Naive thymus-derived CD4-positive, alpha-beta T cell (primary cell): ENCODE results near the gene DCUN1D4. TPM values are rescaled to one million over a fixed set of nuclear protein-coding genes. Genes with fewer than 3 reads are reported as not detected.

Experiments
- ATAC-seq: fragments of 150-1000 bp; cut with Tn5 transposase; 2 replicates; pipeline ENCODE4 v1.10.0; 2021; ENCODE audit warnings: mild to moderate bottlenecking, moderate library complexity
- CTCF ChIA-PET: fragments of 350-600 bp; sonication (Branson Sonifier 250); formaldehyde crosslinking; loops from one replicate; lab custom pipeline; 2021; ENCODE audit warnings: antibody characterized with exemption; lab: Charles Lee
- POLR2A ChIA-PET: fragments of 350-600 bp; sonication (Branson Sonifier 250); formaldehyde crosslinking; loops from one replicate; lab custom pipeline; 2021; ENCODE audit warnings: antibody characterized with exemption, inconsistent platforms; lab: Charles Lee
- DNase-seq, 9 donors: peaks; one replicate each; pipeline versions ENCODE4 v3.0.0 to v3.0.0-alpha.2; 2020 to 2022; ENCODE audit warnings: mixed read lengths in 1 of 9
- H3K27ac ChIP-seq: one replicate; pipeline ENCODE4 v1.7.0; 2013; ENCODE audit warnings: mild to moderate bottlenecking, low read depth, low read length, moderate library complexity
- H3K27me3 ChIP-seq, 2 donors: one replicate each; pipeline ENCODE4 v1.7.0; 2013; ENCODE audit warnings: low read length in 2 of 2, mild to moderate bottlenecking in 2 of 2, moderate library complexity in 2 of 2; ENCODE audit not compliant: control insufficient read depth in 2 of 2, insufficient read depth in 2 of 2
- H3K36me3 ChIP-seq, 3 experiments: 1 replicate in 2 of 3; 2 replicates in 1 of 3; pipeline ENCODE4 v1.7.0; 2013; ENCODE audit warnings: low read length in 3 of 3, mild to moderate bottlenecking in 3 of 3, moderate library complexity in 1 of 3; ENCODE audit not compliant: insufficient read depth in 3 of 3, control insufficient read depth in 2 of 3
- H3K4me1 ChIP-seq, 2 donors: one replicate each; pipeline ENCODE4 v1.7.0; 2013; ENCODE audit warnings: low read length in 2 of 2, mild to moderate bottlenecking in 2 of 2, moderate library complexity in 1 of 2; ENCODE audit not compliant: control insufficient read depth in 2 of 2, insufficient read depth in 2 of 2
- H3K4me3 ChIP-seq: 2 replicates; pipeline ENCODE4 v1.7.0; 2013; ENCODE audit warnings: mild to moderate bottlenecking, low read length
- H3K9me3 ChIP-seq, 3 experiments: 1 replicate in 2 of 3; 2 replicates in 1 of 3; pipeline ENCODE4 v1.7.0; 2013; ENCODE audit warnings: low read length in 3 of 3; ENCODE audit not compliant: control insufficient read depth in 2 of 3
- H3K27ac Mint-ChIP-seq, 9 donors: one replicate each; pipeline ENCODE4 v1.8.0; 2020 to 2022; ENCODE audit warnings: mixed read lengths in 9 of 9, mild to moderate bottlenecking in 8 of 9, moderate library complexity in 5 of 9, inconsistent platforms in 2 of 9
- H3K27me3 Mint-ChIP-seq, 5 donors: one replicate each; pipeline ENCODE4 v1.8.0; 2021 to 2022; ENCODE audit warnings: mixed read lengths in 5 of 5, mild to moderate bottlenecking in 1 of 5
- H3K36me3 Mint-ChIP-seq, 5 donors: one replicate each; pipeline ENCODE4 v1.8.0; 2020 to 2022; ENCODE audit warnings: mixed read lengths in 5 of 5, mild to moderate bottlenecking in 3 of 5, inconsistent platforms in 1 of 5
- H3K4me1 Mint-ChIP-seq, 7 donors: one replicate each; pipeline ENCODE4 v1.8.0; 2020 to 2022; ENCODE audit warnings: mixed read lengths in 7 of 7, mild to moderate bottlenecking in 3 of 7, inconsistent platforms in 1 of 7
- H3K4me3 Mint-ChIP-seq, 10 donors: one replicate each; pipeline ENCODE4 v1.8.0; 2020 to 2022; ENCODE audit warnings: mild to moderate bottlenecking in 10 of 10, mixed read lengths in 10 of 10, moderate library complexity in 6 of 10, inconsistent platforms in 2 of 10
- H3K9me3 Mint-ChIP-seq, 11 donors: one replicate each; pipeline ENCODE4 v1.8.0; 2020 to 2022; ENCODE audit warnings: mixed read lengths in 11 of 11, mild to moderate bottlenecking in 4 of 11, inconsistent platforms in 1 of 11, moderate library complexity in 1 of 11
- intact Hi-C, 2 donors: fragments of 100-400 bp; cut with micrococcal nuclease; formaldehyde crosslinking; loops; one replicate each; pipeline ENCODE4 v1.15.1; 2023
- polyA plus RNA-seq, 2 donors: library from polyadenylated mRNA; unstranded; fragments of 300-500 nt; fragmentation: Illumina TruSeq; gene quantifications; one replicate each; pipeline ENCODE4 v1.2.3, GENCODE V29; 2021
- total RNA-seq, 6 experiments: library from RNA in 5 of 6; stranded (reverse) in 5 of 6; gene quantifications; 1 replicate in 5 of 6; 2 replicates in 1 of 6; pipeline ENCODE4 v1.2.3 and lab custom pipeline; 2021 to 2026

DCUN1D4 gene
- total and polyA plus RNA-seq, 7 experiments from 2014 or later, result 15.4 to 60.7 (median 31.4) TPM

DNA sequence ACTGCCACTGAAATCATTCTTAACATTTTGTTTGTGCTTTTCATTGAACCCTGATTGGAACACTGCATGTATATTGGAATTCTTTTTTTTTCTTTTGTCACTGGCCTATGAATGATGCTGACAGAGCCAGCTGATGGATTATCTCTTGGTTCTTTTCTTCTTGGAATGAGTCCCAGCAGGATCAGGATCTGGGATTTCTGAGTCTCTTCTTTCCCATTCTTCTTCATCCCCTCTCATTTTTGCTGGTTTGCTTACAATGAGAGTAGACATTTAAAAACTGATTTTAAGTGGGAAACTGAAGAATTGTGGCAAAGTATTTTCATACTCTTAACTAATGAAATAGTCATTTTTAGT lies 9.0 kb downstream of the DCUN1D4 start:
- Histone ChIP-seq H3K9me3 (no peaks in the 10 kb centered on the region), H3K27me3 (no peaks in the 10 kb centered on the region), H3K27ac (no peak overlapping the region), H3K4me1 (no peaks in the 10 kb centered on the region), H3K4me3 (no peak overlapping the region), H3K36me3 (no peaks in the 10 kb centered on the region)
- intact Hi-C loops, result no loop called here
- Mint-ChIP-seq H3K9me3 (no peaks in the 10 kb centered on the region), H3K4me3 (no peak overlapping the region), H3K36me3 (peaks cover 0 to 15% (median under 1%) of the 10 kb centered on the region in 5 donors), H3K27ac (peak overlapping the region in 2 of 9 donors; percentile 13 to 74), H3K4me1 (peaks cover 28 to 93% (median 62%) of the 10 kb centered on the region in 7 donors), H3K27me3 (no peaks in the 10 kb centered on the region)
- ChIA-PET POLR2A (interaction anchor here (1.4 kb wide), 1 partner anchor 9 kb away, joined by 4 read pairs; the partner anchor contains the start of gene DCUN1D4), CTCF (no interaction called here)
- ATAC-seq (no peak), DNase-seq (no peak)

GRCh38 chr4:51853027-51853682 lies 10.2 kb downstream of the DCUN1D4 start:
- Mint-ChIP-seq H3K4me1 (peaks cover 33 to 96% (median 67%) of the 10 kb centered on the region in 7 donors), H3K27me3 (no peaks in the 10 kb centered on the region), H3K9me3 (no peaks in the 10 kb centered on the region), H3K4me3 (no peak overlapping the region), H3K36me3 (peaks cover 5 to 21% (median 12%) of the 10 kb centered on the region in 5 donors), H3K27ac (no peak overlapping the region)
- POLR2A ChIA-PET, result no interaction called here
- intact Hi-C loops, result no loop called here
- Histone ChIP-seq H3K4me1 (no peaks in the 10 kb centered on the region), H3K27ac (no peak overlapping the region), H3K36me3 (no peaks in the 10 kb centered on the region), H3K4me3 (no peak overlapping the region), H3K9me3 (no peaks in the 10 kb centered on the region), H3K27me3 (no peaks in the 10 kb centered on the region)
- DNase-seq (no peak), ATAC-seq (no peak)
- CTCF ChIA-PET, result no interaction called here

GRCh38 chr4:51855270-51855669 lies 12.3 kb downstream of the DCUN1D4 start:
- intact Hi-C loops, result no loop called here
- CTCF ChIA-PET, result no interaction called here
- ATAC-seq, result no peak
- Mint-ChIP-seq H3K4me1 (peaks cover 30 to 98% (median 67%) of the 10 kb centered on the region in 7 donors), H3K27ac (peak overlapping the region in 1 of 9 donors; percentile 28), H3K27me3 (no peaks in the 10 kb centered on the region), H3K4me3 (no peak overlapping the region), H3K36me3 (peaks cover 5 to 26% (median 10%) of the 10 kb centered on the region in 5 donors), H3K9me3 (no peaks in the 10 kb centered on the region)
- H3K36me3 ChIP-seq, result no peaks in the 10 kb centered on the region
- H3K9me3 ChIP-seq, result no peaks in the 10 kb centered on the region
- no peak overlapping the region for H3K4me3 ChIP-seq
- no peak for DNase-seq
- no peaks in the 10 kb centered on the region for H3K4me1 ChIP-seq
- POLR2A ChIA-PET, result no interaction called here
- H3K27ac ChIP-seq, result no peak overlapping the region
- H3K27me3 ChIP-seq, result no peaks in the 10 kb centered on the region

DNA sequence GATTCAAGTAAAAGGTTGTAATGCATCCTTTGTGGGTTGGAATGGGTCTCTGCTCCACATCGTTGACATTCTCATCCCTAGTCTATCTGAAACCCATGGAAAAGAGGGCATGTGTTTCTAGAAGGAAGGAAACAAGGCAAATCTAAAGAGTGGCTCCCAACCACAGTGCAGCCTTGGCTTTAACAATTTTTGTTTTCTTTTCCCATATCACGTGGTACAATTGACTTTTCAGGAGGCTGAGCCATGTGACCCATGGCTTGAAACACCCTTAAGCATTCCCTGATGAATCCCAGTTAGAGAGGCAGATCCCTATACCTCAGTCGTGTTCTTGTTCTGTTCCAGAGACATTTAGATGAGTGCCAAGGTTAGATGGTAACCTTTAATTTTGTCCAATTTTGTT lies 12.8 kb downstream of the DCUN1D4 start:
- Histone ChIP-seq H3K36me3 (no peaks in the 10 kb centered on the region), H3K27ac (no peak overlapping the region), H3K27me3 (no peaks in the 10 kb centered on the region), H3K4me1 (no peaks in the 10 kb centered on the region), H3K9me3 (no peaks in the 10 kb centered on the region), H3K4me3 (no peak overlapping the region)
- Mint-ChIP-seq H3K4me1 (peaks cover 30 to 96% (median 65%) of the 10 kb centered on the region in 7 donors), H3K36me3 (peaks cover 5 to 30% (median 10%) of the 10 kb centered on the region in 5 donors), H3K27ac (peak overlapping the region in 1 of 9 donors; percentile 47), H3K4me3 (no peak overlapping the region), H3K9me3 (no peaks in the 10 kb centered on the region), H3K27me3 (no peaks in the 10 kb centered on the region)
- CTCF ChIA-PET, result no interaction called here
- intact Hi-C loops, result no loop called here
- no peak for ATAC-seq
- POLR2A ChIA-PET, result no interaction called here
- DNase-seq, result no peak

- H3K27me3 ChIP-seq, result no peaks in the 10 kb centered on the region
- H3K4me3 ChIP-seq, result no peak overlapping the region
- intact Hi-C loops, result no loop called here
- Mint-ChIP-seq H3K4me3 (no peak overlapping the region), H3K27me3 (no peaks in the 10 kb centered on the region), H3K36me3 (peaks cover 5 to 34% (median 12%) of the 10 kb centered on the region in 5 donors), H3K4me1 (peaks cover 22 to 74% (median 45%) of the 10 kb centered on the region in 7 donors), H3K9me3 (no peaks in the 10 kb centered on the region), H3K27ac (no peak overlapping the region)
- ATAC-seq (no peak), DNase-seq (no peak)
- POLR2A ChIA-PET, result no interaction called here
- H3K27ac ChIP-seq, result no peak overlapping the region
- no peaks in the 10 kb centered on the region for H3K9me3 ChIP-seq
- CTCF ChIA-PET, result interaction anchor here (1.4 kb wide), 1 partner anchor 16 kb away, joined by 4 read pairs; the partner anchor contains the start of gene DCUN1D4
- no peaks in the 10 kb centered on the region for H3K36me3 ChIP-seq
- H3K4me1 ChIP-seq, result no peaks in the 10 kb centered on the region
Measured at GRCh38 chr4:51858605-51859202, 15.8 kb downstream of the DCUN1D4 start.

GRCh38 chr4:51859476-51860031 lies 16.6 kb downstream of the DCUN1D4 start:
- H3K27ac Mint-ChIP-seq, result no peak overlapping the region
- no peaks in the 10 kb centered on the region for H3K9me3 Mint-ChIP-seq
- CTCF ChIA-PET, result no interaction called here
- H3K4me1 Mint-ChIP-seq, result peaks cover 18 to 66% (median 41%) of the 10 kb centered on the region in 7 donors
- Histone ChIP-seq H3K27me3 (no peaks in the 10 kb centered on the region), H3K36me3 (peaks cover 0 to 2% (median 0%) of the 10 kb centered on the region in 3 experiments), H3K27ac (no peak overlapping the region), H3K4me1 (no peaks in the 10 kb centered on the region), H3K9me3 (no peaks in the 10 kb centered on the region), H3K4me3 (no peak overlapping the region)
- peaks cover 8 to 36% (median 12%) of the 10 kb centered on the region in 5 donors for H3K36me3 Mint-ChIP-seq
- POLR2A ChIA-PET, result no interaction called here
- no peak for ATAC-seq
- H3K27me3 Mint-ChIP-seq, result no peaks in the 10 kb centered on the region
- H3K4me3 Mint-ChIP-seq, result no peak overlapping the region
- DNase-seq, result no peak
- intact Hi-C loops, result no loop called here
